Lower leg skin (tissue), 3 donors: ENCODE results near the gene C16orf96.

ENCODE experiments used
- CTCF ChIP-seq, 3 donors: fragments of 450-650 bp; IDR thresholded peaks; one replicate each; pipeline ENCODE4 v1.5.1; 2016; ENCODE audit warnings: antibody characterized with exemption in 3 of 3, mild to moderate bottlenecking in 3 of 3, moderate library complexity in 2 of 3
- POLR2A ChIP-seq, 2 donors: fragments of 450-650 bp; IDR thresholded peaks; one replicate each; pipeline ENCODE4 v1.6.1; 2016 to 2017; ENCODE audit warnings: antibody characterized with exemption in 2 of 2, mild to moderate bottlenecking in 1 of 2, moderate library complexity in 1 of 2

GRCh38 chr16:4550591-4550990, 5.5 kb upstream of the C16orf96 start:
- TF ChIP-seq CTCF (IDR thresholded peaks at IDR 0.05) (no peak), POLR2A (IDR thresholded peaks at IDR 0.05) (no peak)
